Superior temporal gyrus (tissue), 1 donor: Measurements from ENCODE around the gene TM7SF3.
"Not testable (repeated sequence)": the region's sequence is repeated elsewhere in the genome, so short reads cannot be mapped to it uniquely, and the experiment has no call there.

Source experiments
- DNase-seq: peaks from one replicate; pipeline ENCODE4 v3.0.0-alpha.2; 2016; ENCODE audit errors: extremely low spot score

TM7SF3 gene

GRCh38 chr12:27014085-27014858 lies at the start of gene TM7SF3:
TM7SF3 (minus strand) TSS chr12:27014384; CDS start chr12:27014168, 216 bp downstream.
- peak; percentile 87 for DNase-seq

- DNase-seq: no peak
Observed at GRCh38 chr12:27063250-27063851, 49.2 kb upstream of the TM7SF3 start.

GRCh38 chr12:27061317-27061716 lies 47.1 kb upstream of the TM7SF3 start:
- no peak for DNase-seq

- no peak for DNase-seq
Observed at GRCh38 chr12:27060740-27061139, 46.6 kb upstream of the TM7SF3 start.

GRCh38 chr12:27057543-27057942 lies 43.4 kb upstream of the TM7SF3 start:
- DNase-seq: no peak

- no peak for DNase-seq
Observed at GRCh38 chr12:27055966-27056365, 41.8 kb upstream of the TM7SF3 start.

GRCh38 chr12:27052742-27053141 lies 38.6 kb upstream of the TM7SF3 start:
- DNase-seq: no peak

- no peak for DNase-seq
Observed at GRCh38 chr12:27052176-27052575, 38.0 kb upstream of the TM7SF3 start.

- no peak for DNase-seq
Observed at GRCh38 chr12:27048822-27049752, 34.9 kb upstream of the TM7SF3 start.

- not testable (repeated sequence) for DNase-seq
Observed at GRCh38 chr12:27042018-27042417, 27.8 kb upstream of the TM7SF3 start.

GRCh38 chr12:27040637-27041036 lies 26.5 kb upstream of the TM7SF3 start:
- not testable (repeated sequence) for DNase-seq

GRCh38 chr12:27034607-27035293 lies 20.6 kb upstream of the TM7SF3 start:
- DNase-seq: no peak

- DNase-seq: no peak
Observed at GRCh38 chr12:27032679-27033078, 18.5 kb upstream of the TM7SF3 start.

GRCh38 chr12:27031531-27031930 lies 17.3 kb upstream of the TM7SF3 start:
- no peak for DNase-seq

GRCh38 chr12:27026257-27026656 lies 12.1 kb upstream of the TM7SF3 start:
- DNase-seq: no peak

GRCh38 chr12:27025116-27025515 lies 10.9 kb upstream of the TM7SF3 start:
- DNase-seq: peak; percentile 6

- DNase-seq: peak; percentile 7
Observed at GRCh38 chr12:27024291-27024690, 10.1 kb upstream of the TM7SF3 start.

GRCh38 chr12:27020761-27021160 lies 6.6 kb upstream of the TM7SF3 start:
- DNase-seq: no peak

- DNase-seq: no peak
Observed at GRCh38 chr12:27018037-27018436, 3.9 kb upstream of the TM7SF3 start.

GRCh38 chr12:27017163-27017823 lies 3.1 kb upstream of the TM7SF3 start:
- DNase-seq: not testable (repeated sequence)

GRCh38 chr12:27015730-27016076 lies 1.5 kb upstream of the TM7SF3 start:
- no peak for DNase-seq
